Stimulated activated effector memory CD8-positive, alpha-beta T cell treated with anti-CD3 and anti-CD28 coated beads, Interleukin-12 subunit alpha, Interleukin-12 subunit beta, amount 100 ng/mL, for 72 hours (primary cell): ENCODE data around the gene SLC1A3.
"Not testable (repeated sequence)": the region's sequence is repeated elsewhere in the genome, so short reads cannot be mapped to it uniquely, and the experiment has no call there.

Experiments
- ATAC-seq: fragments of 150-1000 bp; cut with Tn5 transposase; 2 replicates; pipeline ENCODE4 v1.10.0; 2021
- DNase-seq, 2 donors: peaks; one replicate each; pipeline ENCODE4 v3.0.0; 2021 to 2022; ENCODE audit warnings: low spot score in 2 of 2
- H3K27ac Mint-ChIP-seq: one replicate; pipeline ENCODE4 v1.8.0; 2022; ENCODE audit warnings: mild to moderate bottlenecking, mixed read lengths
- H3K36me3 Mint-ChIP-seq: one replicate; pipeline ENCODE4 v1.8.0; 2022; ENCODE audit warnings: mild to moderate bottlenecking, mixed read lengths
- H3K4me1 Mint-ChIP-seq: one replicate; pipeline ENCODE4 v1.8.0; 2022; ENCODE audit warnings: mixed read lengths
- H3K4me3 Mint-ChIP-seq: one replicate; pipeline ENCODE4 v1.8.0; 2022; ENCODE audit warnings: mild to moderate bottlenecking, mixed read lengths
- H3K9me3 Mint-ChIP-seq: one replicate; pipeline ENCODE4 v1.8.0; 2022; ENCODE audit warnings: mixed read lengths

Gene SLC1A3

DNA sequence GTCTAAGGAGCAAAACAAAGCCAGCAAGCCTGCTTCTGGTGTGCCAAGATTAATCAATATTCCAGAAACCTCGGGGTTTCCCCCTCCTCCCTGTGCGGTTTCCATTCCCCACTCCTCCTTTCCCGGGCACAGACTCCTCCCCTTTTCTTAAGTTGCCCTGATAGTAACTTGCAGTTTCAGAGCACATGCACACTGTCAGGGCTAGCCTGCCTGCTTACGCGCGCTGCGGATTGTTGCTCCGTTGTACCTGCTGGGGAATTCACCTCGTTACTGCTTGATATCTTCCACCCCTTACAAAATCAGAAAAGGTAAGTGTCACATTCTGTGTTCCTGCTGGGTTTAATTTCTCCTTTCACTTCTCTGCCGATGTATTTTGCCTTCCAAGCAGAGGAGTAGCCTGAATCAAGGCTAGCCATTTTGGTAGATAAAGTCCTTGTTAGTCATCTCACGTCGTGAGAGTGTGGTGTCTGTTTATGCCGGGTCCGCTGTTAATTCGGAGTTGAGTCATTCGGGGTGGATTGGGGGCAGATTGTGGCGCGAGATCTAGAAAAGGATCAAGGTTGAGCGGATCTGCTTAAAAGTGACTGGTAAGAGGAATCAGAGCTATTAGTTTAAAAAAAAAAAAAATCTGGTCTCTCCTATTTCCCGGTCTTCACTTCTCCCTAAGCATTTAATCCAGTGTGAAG, at the start of gene SLC1A3:
Gene SLC1A3 (plus strand): TSS at position 179 of the 686 bp plus-strand sequence. CDS start 1,818 bp downstream, outside the sequence.
- DNase-seq (peak; percentile 5 to 57), ATAC-seq (peak; percentile 94)
- no peaks in the 10 kb centered on the region for H3K9me3 Mint-ChIP-seq
- peak within 1 kb of the TSS; percentile 67 for H3K4me3 Mint-ChIP-seq
- no peak within 1 kb of the TSS for H3K27ac Mint-ChIP-seq
- H3K4me1 Mint-ChIP-seq: peaks cover 12% of the 10 kb centered on the region
- no peaks in the 10 kb centered on the region for H3K36me3 Mint-ChIP-seq

DNA sequence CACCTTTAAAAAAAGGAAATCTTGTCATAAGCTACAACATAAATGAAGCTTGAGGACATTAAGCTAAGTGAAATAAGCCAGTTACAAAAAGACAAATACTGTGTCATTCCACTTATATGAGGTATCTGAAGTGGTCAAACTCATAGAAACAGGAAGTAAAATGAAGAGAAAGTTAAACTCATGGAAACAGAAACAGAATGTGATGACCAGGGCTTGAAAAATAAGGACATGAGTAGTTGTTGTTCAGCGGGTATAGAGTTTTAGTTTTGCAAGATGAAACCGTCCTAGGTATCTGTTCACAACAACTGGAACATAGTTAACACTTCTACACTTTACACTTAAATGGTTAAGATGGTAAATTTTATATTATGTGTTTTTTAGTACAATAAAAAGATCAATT, 47.8 kb upstream of the SLC1A3 start:
- H3K36me3 Mint-ChIP-seq: no peaks in the 10 kb centered on the region
- DNase-seq (no peak), ATAC-seq (no peak)
- no peak overlapping the region for H3K4me3 Mint-ChIP-seq
- H3K4me1 Mint-ChIP-seq: no peaks in the 10 kb centered on the region
- no peak overlapping the region for H3K27ac Mint-ChIP-seq
- no peaks in the 10 kb centered on the region for H3K9me3 Mint-ChIP-seq

DNA sequence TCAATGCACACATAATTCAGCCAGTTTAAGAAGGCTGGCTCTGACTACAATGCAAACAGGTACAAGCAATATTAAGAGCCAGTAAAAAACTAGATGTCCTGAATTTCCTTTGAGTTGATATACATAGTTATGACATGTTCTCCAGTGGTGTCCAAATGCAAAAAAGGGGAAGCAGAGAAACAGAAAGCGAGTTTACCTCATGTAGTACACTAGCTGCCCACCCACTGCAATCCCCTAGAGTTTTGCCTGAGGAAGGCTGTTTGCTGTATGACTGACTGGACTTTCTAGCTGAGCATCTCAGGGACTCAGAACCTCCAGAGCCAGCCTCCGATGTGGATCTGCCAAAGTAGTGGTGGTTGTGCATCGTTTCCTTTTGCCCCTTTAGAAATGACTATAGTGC, 44.8 kb upstream of the SLC1A3 start:
- no peak for ATAC-seq
- H3K27ac Mint-ChIP-seq: no peak overlapping the region
- no peak overlapping the region for H3K4me3 Mint-ChIP-seq
- H3K36me3 Mint-ChIP-seq: no peaks in the 10 kb centered on the region
- H3K9me3 Mint-ChIP-seq: no peaks in the 10 kb centered on the region
- DNase-seq: no peak
- H3K4me1 Mint-ChIP-seq: no peaks in the 10 kb centered on the region

DNA sequence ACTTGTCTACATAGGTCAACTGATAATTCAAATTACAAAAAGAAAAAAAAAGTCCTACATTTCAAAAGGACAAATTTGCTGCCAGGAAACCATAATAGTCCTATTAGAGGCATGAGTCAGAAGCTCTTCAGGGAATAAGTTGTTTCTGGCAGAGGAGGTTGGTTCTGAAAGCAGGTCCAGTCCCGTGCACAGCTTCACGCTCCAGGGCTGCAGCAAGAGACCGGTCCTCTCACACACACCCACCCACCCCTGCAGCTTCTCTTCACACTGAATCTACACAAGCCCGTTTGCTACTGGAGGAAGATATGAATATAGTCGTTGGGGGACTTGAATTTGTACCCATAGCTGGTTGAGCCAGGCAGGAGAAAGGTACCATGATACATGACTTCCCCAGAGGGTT, 36.9 kb upstream of the SLC1A3 start:
- H3K4me3 Mint-ChIP-seq: no peak overlapping the region
- H3K36me3 Mint-ChIP-seq: no peaks in the 10 kb centered on the region

DNA sequence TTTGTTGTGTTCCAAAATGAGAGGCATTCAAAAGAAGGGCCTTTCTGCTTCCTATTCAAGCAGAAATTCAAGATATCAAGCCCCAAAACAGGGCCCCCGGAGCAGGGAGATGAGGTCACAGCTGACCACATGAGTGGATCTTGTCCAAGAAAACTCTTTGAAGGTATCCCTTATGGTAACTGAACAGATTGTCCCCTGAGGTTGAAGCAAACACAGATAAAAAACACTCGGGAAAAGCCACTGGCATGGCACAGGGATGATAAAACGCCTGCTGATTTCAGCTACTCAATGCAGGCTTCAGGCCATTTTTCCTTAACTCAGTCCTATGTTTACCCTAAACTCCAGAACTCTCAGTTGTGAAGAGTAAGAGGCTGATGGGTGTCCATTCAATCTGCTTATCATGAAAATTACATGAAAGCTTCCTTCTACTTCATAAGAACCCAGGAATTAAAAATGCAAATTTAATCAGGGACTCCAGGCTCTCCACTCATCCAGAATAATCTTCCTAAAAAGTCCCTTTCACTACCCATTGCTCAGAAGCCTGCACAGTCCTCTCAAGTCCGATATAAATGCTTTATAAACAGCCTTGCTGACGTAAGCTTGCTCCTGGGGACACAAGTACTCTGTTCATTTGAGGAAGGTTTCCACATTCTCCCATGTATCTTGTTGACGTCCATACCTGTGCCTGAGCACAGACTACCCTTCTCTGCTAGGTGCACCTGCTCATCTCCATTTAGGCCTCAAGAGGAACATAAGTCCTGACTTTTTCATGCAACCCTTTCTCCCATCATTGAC, 35.9 kb upstream of the SLC1A3 start:
- no peak overlapping the region for H3K27ac Mint-ChIP-seq
- no peaks in the 10 kb centered on the region for H3K36me3 Mint-ChIP-seq
- ATAC-seq: peak; percentile 16
- no peaks in the 10 kb centered on the region for H3K9me3 Mint-ChIP-seq
- DNase-seq: no peak
- H3K4me1 Mint-ChIP-seq: no peaks in the 10 kb centered on the region
- H3K4me3 Mint-ChIP-seq: no peak overlapping the region

More for the DNA sequence above, 36.9 kb upstream of the SLC1A3 start:
- no peaks in the 10 kb centered on the region for H3K4me1 Mint-ChIP-seq
- H3K27ac Mint-ChIP-seq: no peak overlapping the region
- ATAC-seq (no peak), DNase-seq (no peak)
- no peaks in the 10 kb centered on the region for H3K9me3 Mint-ChIP-seq

DNA sequence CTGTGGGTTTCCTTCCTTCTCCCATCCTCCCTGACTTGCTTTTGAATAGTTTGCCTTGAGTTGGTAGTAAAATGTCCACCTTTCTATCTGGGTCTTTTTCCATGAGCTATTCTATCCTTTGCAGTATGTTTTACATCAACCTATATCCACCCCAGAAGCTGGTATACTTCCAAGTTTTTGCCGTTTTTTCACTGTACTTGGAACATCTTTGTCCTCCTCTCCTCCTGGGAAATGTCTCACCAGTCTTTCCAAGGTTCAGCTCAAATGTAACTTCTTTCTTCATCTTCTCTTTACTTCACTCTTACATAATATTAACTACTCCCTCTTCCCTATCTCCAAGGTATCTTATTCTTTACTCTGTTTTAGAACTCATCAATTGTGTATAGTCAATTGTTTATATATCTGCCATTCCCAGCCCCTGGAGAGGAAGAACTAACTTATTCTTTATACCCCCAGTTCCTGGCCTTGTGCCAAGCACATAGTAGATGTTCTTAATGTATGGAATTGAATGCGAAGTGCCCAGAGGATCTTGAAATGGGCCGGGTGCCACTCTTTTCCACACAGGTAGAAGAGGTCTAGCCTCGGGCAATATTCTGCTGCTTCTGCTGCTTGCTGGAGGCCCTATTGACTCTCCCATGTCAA, 34.9 kb upstream of the SLC1A3 start:
- DNase-seq (no peak), ATAC-seq (no peak)
- Mint-ChIP-seq H3K4me3 (no peak overlapping the region), H3K36me3 (no peaks in the 10 kb centered on the region), H3K4me1 (no peaks in the 10 kb centered on the region), H3K27ac (no peak overlapping the region), H3K9me3 (no peaks in the 10 kb centered on the region)

DNA sequence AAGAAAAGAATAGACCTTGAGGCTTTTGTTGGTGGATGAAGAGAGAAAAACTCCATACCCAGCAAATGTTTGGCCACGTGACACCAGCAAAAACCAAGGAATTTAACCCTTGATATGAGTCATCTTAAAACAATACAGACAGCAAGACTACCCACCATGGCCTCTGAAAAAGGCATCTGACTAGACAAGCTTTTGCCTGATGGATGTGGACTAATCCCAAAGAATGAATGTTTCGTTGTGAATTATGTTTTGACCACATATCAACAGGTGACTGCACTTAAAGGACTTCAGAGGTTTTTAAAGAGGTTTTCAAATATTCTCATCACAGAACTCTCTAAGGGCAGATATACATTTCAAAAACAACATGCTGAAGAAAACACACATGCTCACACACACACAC, 33.0 kb upstream of the SLC1A3 start:
- no peak overlapping the region for H3K27ac Mint-ChIP-seq
- H3K9me3 Mint-ChIP-seq: no peaks in the 10 kb centered on the region
- H3K4me3 Mint-ChIP-seq: no peak overlapping the region
- DNase-seq (no peak), ATAC-seq (no peak)
- H3K36me3 Mint-ChIP-seq: no peaks in the 10 kb centered on the region
- H3K4me1 Mint-ChIP-seq: no peaks in the 10 kb centered on the region

DNA sequence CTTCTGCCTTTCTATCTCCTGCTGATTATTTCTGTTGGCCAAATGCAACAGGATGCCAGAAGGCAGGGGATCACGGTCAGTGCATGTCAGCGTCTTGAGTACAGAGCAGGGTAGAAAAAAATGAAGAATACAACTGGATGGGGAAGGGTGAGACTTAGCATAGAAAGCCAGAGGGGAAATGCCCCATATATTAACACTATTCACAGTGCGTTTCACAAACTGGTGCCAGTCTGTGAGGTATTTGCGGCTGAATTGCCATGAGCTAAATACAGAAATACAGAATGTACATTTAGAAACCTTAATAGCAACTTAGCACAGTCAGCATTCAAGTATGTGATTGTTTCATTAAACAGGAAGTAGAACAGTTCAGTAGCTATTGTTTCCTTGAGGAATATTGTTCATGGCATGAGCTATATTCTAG, 31.0 kb upstream of the SLC1A3 start:
- no peak overlapping the region for H3K4me3 Mint-ChIP-seq
- H3K27ac Mint-ChIP-seq: no peak overlapping the region
- H3K9me3 Mint-ChIP-seq: no peaks in the 10 kb centered on the region
- H3K36me3 Mint-ChIP-seq: no peaks in the 10 kb centered on the region
- ATAC-seq (no peak), DNase-seq (no peak)
- no peaks in the 10 kb centered on the region for H3K4me1 Mint-ChIP-seq

DNA sequence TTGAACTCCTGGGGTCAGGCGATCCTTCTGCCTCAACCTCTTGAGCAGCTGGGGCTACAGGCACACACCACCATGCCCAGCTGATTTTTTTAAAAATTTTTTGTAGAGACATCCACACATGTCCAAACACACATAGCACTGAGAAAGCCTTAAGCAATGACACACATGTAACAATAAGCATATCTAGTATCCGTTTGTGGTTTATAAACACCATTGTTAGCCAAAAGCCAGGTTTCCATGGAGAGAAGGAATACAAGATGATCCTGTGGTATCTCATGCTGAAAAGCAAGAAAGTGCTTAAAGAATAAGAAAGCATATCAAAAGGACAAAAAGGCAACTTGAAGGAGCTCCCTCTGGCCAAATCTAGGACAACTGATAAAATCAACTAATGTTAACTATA, 29.7 kb upstream of the SLC1A3 start:
- Mint-ChIP-seq H3K9me3 (no peaks in the 10 kb centered on the region), H3K36me3 (no peaks in the 10 kb centered on the region), H3K4me3 (no peak overlapping the region), H3K27ac (no peak overlapping the region), H3K4me1 (no peaks in the 10 kb centered on the region)
- DNase-seq (no peak), ATAC-seq (no peak)

DNA sequence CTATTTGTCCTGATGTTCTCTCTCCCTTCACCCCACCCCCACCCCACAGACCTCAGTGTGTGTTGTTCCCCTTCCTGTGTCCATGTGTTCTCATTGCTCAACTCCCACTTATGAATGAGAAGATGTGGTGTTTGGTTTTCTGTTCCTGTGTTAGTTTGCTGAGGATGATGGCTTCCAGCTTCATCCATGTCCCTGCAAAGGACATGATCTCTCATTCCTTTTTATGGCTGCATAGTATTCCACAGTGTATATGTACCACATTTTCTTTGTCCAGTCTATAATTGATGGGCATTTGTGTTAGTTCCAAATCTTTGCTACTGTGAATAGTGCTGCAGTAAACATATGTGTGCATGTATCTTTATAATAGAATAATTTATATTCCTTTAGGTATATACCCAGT, 26.5 kb upstream of the SLC1A3 start:
- H3K27ac Mint-ChIP-seq, H3K4me3 Mint-ChIP-seq, H3K36me3 Mint-ChIP-seq, ATAC-seq, H3K9me3 Mint-ChIP-seq, H3K4me1 Mint-ChIP-seq, DNase-seq: not testable (repeated sequence)

DNA sequence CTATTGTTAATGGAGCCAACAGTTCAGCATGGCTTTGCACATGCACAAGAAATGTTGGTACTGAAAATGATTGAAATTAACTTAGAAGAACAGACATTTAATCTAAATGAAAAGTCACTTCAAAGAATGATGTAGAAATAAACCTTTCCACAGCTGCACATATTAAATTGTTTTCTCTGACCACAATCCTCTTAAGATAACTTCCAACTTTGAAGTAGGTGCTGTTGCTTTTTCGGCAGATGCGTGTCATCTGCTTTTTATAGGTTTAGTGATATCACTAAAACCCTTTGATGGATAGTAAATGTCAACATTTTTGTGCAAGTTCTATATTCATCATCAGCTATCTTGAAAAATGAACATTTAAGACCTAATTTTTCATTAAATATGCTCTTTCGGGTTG, 25.3 kb upstream of the SLC1A3 start:
- H3K4me1 Mint-ChIP-seq: no peaks in the 10 kb centered on the region
- no peak overlapping the region for H3K27ac Mint-ChIP-seq
- no peaks in the 10 kb centered on the region for H3K9me3 Mint-ChIP-seq
- ATAC-seq: no peak
- H3K36me3 Mint-ChIP-seq: no peaks in the 10 kb centered on the region
- H3K4me3 Mint-ChIP-seq: no peak overlapping the region
- DNase-seq: no peak

DNA sequence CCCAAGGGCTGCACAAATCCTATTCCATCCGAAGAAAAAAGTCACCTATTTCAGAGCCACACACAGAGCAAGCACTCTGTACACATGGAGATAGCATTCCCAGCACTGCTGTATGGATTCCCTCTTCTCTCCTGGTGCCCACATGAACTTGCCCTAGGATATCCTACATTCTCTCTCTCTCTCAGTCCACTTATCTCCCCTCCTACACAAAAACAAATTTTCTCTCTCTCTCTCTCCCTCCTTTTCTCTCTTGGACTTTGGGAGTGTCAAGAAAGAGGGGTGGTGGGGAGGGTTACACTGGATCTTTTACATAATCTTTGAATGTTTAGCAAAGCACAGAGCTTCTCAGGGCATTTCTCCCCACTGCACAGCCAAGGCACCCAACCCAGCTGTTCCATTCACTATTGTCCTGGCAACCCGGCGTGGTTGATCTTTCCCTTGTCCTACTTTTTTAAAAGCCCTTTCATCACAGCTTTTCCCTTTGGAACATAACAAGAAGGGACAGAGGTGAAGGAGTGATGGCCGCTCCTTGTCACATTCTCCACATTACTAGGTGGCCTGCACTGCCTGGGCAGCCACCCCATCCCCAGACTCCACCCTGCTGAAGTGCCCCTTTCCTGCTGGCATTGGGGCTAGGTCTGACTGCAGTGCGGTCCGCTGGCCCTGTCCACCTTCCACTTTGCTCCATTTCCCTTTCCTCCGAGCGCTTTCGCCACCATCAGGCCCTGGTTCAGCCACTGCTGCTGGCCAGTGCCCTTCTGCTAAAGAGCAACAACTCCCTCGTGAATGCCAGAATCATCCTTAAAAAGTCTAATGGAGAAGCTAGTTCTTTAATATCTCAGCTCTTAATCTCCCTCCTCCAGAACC, 22.2 kb upstream of the SLC1A3 start:
- ATAC-seq (peak; percentile 37), DNase-seq (no peak)
- Mint-ChIP-seq H3K36me3 (no peaks in the 10 kb centered on the region), H3K4me1 (no peaks in the 10 kb centered on the region), H3K4me3 (no peak overlapping the region), H3K9me3 (no peaks in the 10 kb centered on the region), H3K27ac (no peak overlapping the region)

DNA sequence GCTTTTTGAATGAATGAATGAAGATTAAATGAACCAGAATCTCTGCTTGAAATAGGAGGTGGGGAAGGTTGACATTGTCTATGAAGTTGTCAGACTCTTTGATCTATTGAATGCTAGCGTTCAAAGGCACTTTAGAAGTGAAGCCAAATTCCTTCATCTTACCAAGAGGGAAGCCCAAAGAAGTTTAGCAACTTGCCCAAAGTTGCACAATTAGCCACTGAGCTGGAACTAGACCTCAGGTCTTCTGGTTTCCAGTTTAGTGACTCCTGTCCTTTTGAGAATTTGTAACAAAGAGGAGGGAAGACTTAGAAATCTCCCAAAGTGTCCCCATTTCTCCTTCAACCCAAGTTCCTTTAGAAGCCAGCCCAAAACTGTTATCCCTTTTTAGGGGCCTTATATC, 20.7 kb upstream of the SLC1A3 start:
- H3K4me3 Mint-ChIP-seq: no peak overlapping the region
- no peak for ATAC-seq
- no peak overlapping the region for H3K27ac Mint-ChIP-seq

DNA sequence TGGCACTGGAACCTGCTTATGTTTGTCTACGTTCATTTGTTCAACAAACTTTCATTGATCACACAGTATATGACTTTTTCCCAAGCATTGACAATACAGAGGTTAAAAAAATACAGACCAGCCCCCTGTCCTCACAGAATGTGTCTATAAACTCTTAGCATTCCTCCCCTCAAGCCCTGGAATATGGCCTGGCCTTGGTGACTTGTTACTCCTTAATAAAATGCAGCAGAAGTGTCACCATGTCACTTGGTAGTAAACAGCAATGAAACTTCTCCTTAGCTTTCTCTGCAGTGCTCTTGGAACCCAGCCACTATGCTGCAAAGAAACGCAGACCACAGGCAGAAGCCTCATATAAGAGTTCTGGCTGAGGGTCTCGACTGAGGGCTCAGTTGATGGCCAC, 19.1 kb upstream of the SLC1A3 start:
- DNase-seq: no peak
- Mint-ChIP-seq H3K27ac (no peak overlapping the region), H3K4me1 (no peaks in the 10 kb centered on the region), H3K9me3 (no peaks in the 10 kb centered on the region), H3K4me3 (no peak overlapping the region), H3K36me3 (no peaks in the 10 kb centered on the region)
- no peak for ATAC-seq

More for the DNA sequence above, 20.7 kb upstream of the SLC1A3 start:
- H3K36me3 Mint-ChIP-seq: no peaks in the 10 kb centered on the region
- H3K9me3 Mint-ChIP-seq: no peaks in the 10 kb centered on the region
- H3K4me1 Mint-ChIP-seq: no peaks in the 10 kb centered on the region
- DNase-seq: no peak

DNA sequence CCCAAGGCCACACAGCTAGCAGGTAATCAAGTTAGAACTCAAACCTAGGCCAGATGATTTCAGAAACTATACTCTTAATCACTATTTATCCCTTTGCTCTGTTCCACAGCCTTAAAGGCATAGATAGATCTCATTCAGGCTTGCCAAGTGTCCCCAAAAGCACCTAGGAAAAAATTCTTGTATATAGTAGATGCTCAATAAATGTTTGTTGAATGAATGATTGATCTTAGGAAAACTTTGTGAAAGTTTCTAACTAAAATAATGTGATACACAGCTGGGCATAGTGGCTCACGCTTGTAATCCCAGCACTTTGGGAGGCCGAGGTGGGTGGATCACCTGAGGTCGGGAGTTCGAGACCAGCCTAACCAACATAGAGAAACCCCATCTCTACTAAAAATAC, 16.7 kb upstream of the SLC1A3 start:
- not testable (repeated sequence) for ATAC-seq, H3K36me3 Mint-ChIP-seq, DNase-seq, H3K9me3 Mint-ChIP-seq, H3K4me1 Mint-ChIP-seq, H3K27ac Mint-ChIP-seq, H3K4me3 Mint-ChIP-seq
